HG03103 (cell line): Measurements from ENCODE around the gene RBMS1.

Experiments
- ATAC-seq: cut with Tn5 transposase; IDR thresholded peaks from one replicate; pipeline ENCODE4 v1.9.1; 2021; ENCODE audit warnings: low read depth; ENCODE audit not compliant: unreplicated experiment

RBMS1 gene

GRCh38 chr2:160418398-160418765 is 75.2 kb downstream of the RBMS1 start:
- no peak for ATAC-seq

GRCh38 chr2:160417745-160418397 is 75.7 kb downstream of the RBMS1 start:
- ATAC-seq: no peak

- ATAC-seq: no peak
Observed at GRCh38 chr2:160415991-160416390, 77.6 kb downstream of the RBMS1 start.

GRCh38 chr2:160411955-160412354 is 81.7 kb downstream of the RBMS1 start:
- ATAC-seq: no peak

- no peak for ATAC-seq
Observed at GRCh38 chr2:160411167-160411566, 82.4 kb downstream of the RBMS1 start.

GRCh38 chr2:160409480-160409879 is 84.1 kb downstream of the RBMS1 start:
- no peak for ATAC-seq

GRCh38 chr2:160408959-160409291 is 84.7 kb downstream of the RBMS1 start:
- no peak for ATAC-seq

- ATAC-seq: no peak
Observed at GRCh38 chr2:160408173-160408958, 85.2 kb downstream of the RBMS1 start.

- peak; percentile 49 for ATAC-seq
Observed at GRCh38 chr2:160407393-160408172, 86.0 kb downstream of the RBMS1 start.

- ATAC-seq: peak; percentile 51
Observed at GRCh38 chr2:160406591-160407392, 86.8 kb downstream of the RBMS1 start.

GRCh38 chr2:160405077-160405867 is 88.3 kb downstream of the RBMS1 start:
- no peak for ATAC-seq

GRCh38 chr2:160402997-160403979 is 90.3 kb downstream of the RBMS1 start:
- ATAC-seq: no peak

- no peak for ATAC-seq
Observed at GRCh38 chr2:160402501-160402900, 91.1 kb downstream of the RBMS1 start.

GRCh38 chr2:160401895-160402294 is 91.7 kb downstream of the RBMS1 start:
- ATAC-seq: no peak

- ATAC-seq: no peak
Observed at GRCh38 chr2:160399880-160400279, 93.7 kb downstream of the RBMS1 start.

- ATAC-seq: no peak
Observed at GRCh38 chr2:160397530-160397865, 96.1 kb downstream of the RBMS1 start.

- peak; percentile 100 for ATAC-seq
Observed at GRCh38 chr2:160394153-160394552, 99.5 kb downstream of the RBMS1 start.

GRCh38 chr2:160392201-160392600 is 101.4 kb downstream of the RBMS1 start:
- no peak for ATAC-seq
